Measurements from ENCODE around the gene CACNA1S. TPM values are rescaled to one million over a fixed set of nuclear protein-coding genes. Genes with fewer than 3 reads are reported as not detected.

CACNA1S gene
- total and polyA plus RNA-seq, 2 of the 8 experiments (the other 6 are each of a cell fraction or from before 2014, with no cell fraction given), result 0.06 TPM; not detected in 1

GRCh38 chr1:201072149-201072548 lies 40.1 kb downstream of the CACNA1S start:
- WGBS, 2 experiments (ENCODE audit: extremely low coverage in 1 of 2, insufficient coverage in 1 of 2, insufficient read length in 1 of 2, insufficient replicate concordance in 2 of 2, low coverage in 1 of 2, low lambda C conversion rate in 2 of 2, missing lambda C conversion rate in 1 of 2), result 73% methylated on average over 5 of the region's 5 CpGs; no CpG with 5 or more reads in 1 of the 2 experiments

More at GRCh38 chr1:201072149-201072548, 40.1 kb downstream of the CACNA1S start:
- Histone ChIP-seq H3K79me1 (ENCODE audit: low read depth, low read length) (no peaks in the 10 kb centered on the region), H3K27me3 (replicated peaks in 1 of 4; ENCODE audit: control insufficient read depth in 3 of 4, extremely low read depth in 1 of 4, insufficient read depth in 3 of 4, low read length in 3 of 4) (no peaks in the 10 kb centered on the region; a peak in 1 of 7 replicates), H3K79me2 (ENCODE audit: control insufficient read depth in 1 of 2, insufficient read depth in 2 of 2, low read length in 2 of 2) (no peaks in the 10 kb centered on the region), H4K5ac (ENCODE audit: insufficient read length, low read depth, low read length) (no peak overlapping the region), H3K23me2 (ENCODE audit: low read depth, low read length) (no peaks in the 10 kb centered on the region), H3K4me2 (ENCODE audit: insufficient read depth in 1 of 2, low read depth in 2 of 2, low read length in 2 of 2) (no peak overlapping the region), H2BK120ac (replicated peaks; ENCODE audit: low read depth, low read length) (no peak overlapping the region), H2BK15ac (ENCODE audit: low read length) (no peak overlapping the region), H3K4me3 (ENCODE audit: extremely low read depth in 1 of 4, insufficient read depth in 2 of 4, low read depth in 3 of 4, low read length in 4 of 4) (no peak overlapping the region), H2BK20ac (ENCODE audit: low read length) (no peak overlapping the region), H3K4ac (replicated peaks; ENCODE audit: insufficient read length, low read depth, low read length) (no peak overlapping the region), H2BK5ac (ENCODE audit: low read depth, low read length) (no peak overlapping the region), H2BK12ac (ENCODE audit: low read depth, low read length) (no peak overlapping the region), H3K56ac (replicated peaks; ENCODE audit: insufficient read length, low read depth, low read length) (no peak overlapping the region), H4K20me1 (replicated peaks in 1 of 2; ENCODE audit: control insufficient read depth in 1 of 2, insufficient read depth in 2 of 2, low read length in 2 of 2) (no peaks in the 10 kb centered on the region), H3K14ac (ENCODE audit: insufficient read length) (no peak overlapping the region), H3K36me3 (ENCODE audit: control insufficient read depth in 2 of 4, insufficient read depth in 4 of 4, low read length in 3 of 4) (no peaks in the 10 kb centered on the region), H3K4me1 (replicated peaks in 1 of 4; ENCODE audit: control insufficient read depth in 3 of 4, insufficient read depth in 4 of 4, low read length in 3 of 4) (peaks cover 0 to 4% (median 0%) of the 10 kb centered on the region in 4 experiments; a peak in 1 of 7 replicates), H2AK5ac (ENCODE audit: low read depth, low read length) (no peak overlapping the region), H3K18ac (ENCODE audit: extremely low read depth, low read length) (no peak overlapping the region), H3K23ac (ENCODE audit: insufficient read length) (no peak overlapping the region), H3K9ac (replicated peaks in 1 of 4; ENCODE audit: extremely low read depth in 1 of 4, low read depth in 3 of 4, low read length in 3 of 4) (no peak overlapping the region), H4K91ac (replicated peaks; ENCODE audit: insufficient read length, low read length) (no peak overlapping the region), H2AFZ (ENCODE audit: low read length) (no peak overlapping the region), H3K9me3 (ENCODE audit: insufficient read depth in 2 of 2, low read depth in 1 of 2, low read length in 1 of 2) (no peaks in the 10 kb centered on the region), H3K27ac (ENCODE audit: low read depth, low read length) (no peak overlapping the region), H4K8ac (ENCODE audit: extremely low read depth, insufficient read depth, low read length) (no peak overlapping the region)
- POLR2A ChIA-PET (ENCODE audit: partially characterized antibody), result no interaction called here
- DNase-seq (ENCODE audit: low read depth in 1 of 2, low spot score in 2 of 2), result no peak
- FAIRE-seq, result no peak
- CTCF ChIA-PET (ENCODE audit: partially characterized antibody), result interaction anchor here (0.5 to 10.6 kb wide), 7 partner anchors 11 to 97 kb away, joined by 3 to 97 read pairs (median 6); no protein-coding TSS in a partner anchor
- TF ChIP-seq, protein P1, sequence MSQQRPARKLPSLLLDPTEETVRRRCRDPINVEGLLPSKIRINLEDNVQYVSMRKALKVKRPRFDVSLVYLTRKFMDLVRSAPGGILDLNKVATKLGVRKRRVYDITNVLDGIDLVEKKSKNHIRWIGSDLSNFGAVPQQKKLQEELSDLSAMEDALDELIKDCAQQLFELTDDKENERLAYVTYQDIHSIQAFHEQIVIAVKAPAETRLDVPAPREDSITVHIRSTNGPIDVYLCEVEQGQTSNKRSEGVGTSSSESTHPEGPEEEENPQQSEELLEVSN (IDR thresholded peaks at IDR 0.05), result no peak
- TF ChIP-seq ZNF274 (IDR thresholded peaks at IDR 0.05; ENCODE audit: borderline replicate concordance, extremely low read depth, low read length), result no peak

All from H1 (cell line).